SK-N-SH (cell line): ENCODE measurements around the gene LRMDA. TPM values are rescaled to one million over a fixed set of nuclear protein-coding genes. Genes with fewer than 3 reads are reported as not detected.

Source experiments
- CTCF ChIA-PET: fragments of 300-600, 350-600 bp; formaldehyde crosslinking; extraction: SDS; loops from one replicate; lab custom pipeline; 2021; lab: Yijun Ruan, JAX
- POLR2A ChIA-PET: fragments of 350-600 bp; sonication (Branson Sonifier 250); formaldehyde crosslinking; extraction: SDS; loops from one replicate; lab custom pipeline; 2020; ENCODE audit warnings: antibody characterized with exemption, inconsistent platforms; lab: Yijun Ruan, JAX
- DNase-seq: peaks from one replicate; pipeline ENCODE4 v3.0.0; 2012
- H2AFZ ChIP-seq: fragments of 200-600 bp; sonication (generic); 2 replicates; pipeline ENCODE4 v1.8.1; 2016; ENCODE audit warnings: antibody characterized with exemption, mild to moderate bottlenecking, low read depth
- H3F3A ChIP-seq: fragments of 200-600 bp; sonication (generic); replicated peaks from 2 replicates; pipeline ENCODE3; 2016; ENCODE audit warnings: antibody characterized with exemption, mild to moderate bottlenecking; ENCODE audit not compliant: insufficient read depth
- H3K27ac ChIP-seq, 2 experiments: fragments of 200-500 bp in 1 of 2; fragments of 200-600 bp in 1 of 2; sonication (Bioruptor generic) in 1 of 2; sonication (generic), shearing (Covaris generic) in 1 of 2; 2 replicates each; pipeline versions ENCODE4 v1.5.1 to v1.6.1; 2014 to 2016; ENCODE audit warnings: low read depth in 2 of 2, inconsistent platforms in 1 of 2, low read length in 1 of 2, mild to moderate bottlenecking in 1 of 2, mixed read lengths in 1 of 2
- H3K27me3 ChIP-seq: fragments of 200-600 bp; sonication (generic), shearing (Covaris generic); 2 replicates; pipeline ENCODE4 v1.6.1; 2016; ENCODE audit warnings: mixed run types; ENCODE audit not compliant: insufficient read depth
- H3K36me3 ChIP-seq, 2 experiments: fragments of 200-500 bp in 1 of 2; fragments of 200-600 bp in 1 of 2; sonication (Bioruptor generic) in 1 of 2; sonication (generic) in 1 of 2; replicated peaks in 1 of 2; 2 replicates each; pipeline versions ENCODE3 to v1.5.1; 2014 to 2016; ENCODE audit warnings: low read length in 1 of 2, mild to moderate bottlenecking in 1 of 2; ENCODE audit not compliant: insufficient read depth in 2 of 2, control insufficient read depth in 1 of 2
- H3K4me1 ChIP-seq, 2 experiments: fragments of 200-500 bp in 1 of 2; fragments of 200-600 bp in 1 of 2; sonication (Bioruptor generic) in 1 of 2; sonication (generic), shearing (Covaris generic) in 1 of 2; 2 replicates each; pipeline versions ENCODE4 v1.5.1 to v1.6.1; 2014 to 2016; ENCODE audit warnings: low read depth in 1 of 2, low read length in 1 of 2, mixed run types in 1 of 2; ENCODE audit not compliant: insufficient read depth in 2 of 2, control insufficient read depth in 1 of 2
- H3K4me2 ChIP-seq: fragments of 200-600 bp; sonication (generic), shearing (Covaris generic); 2 replicates; pipeline ENCODE4 v1.6.1; 2017; ENCODE audit warnings: mixed run types
- H3K4me3 ChIP-seq, 2 experiments: fragments of 200-500 bp in 1 of 2; fragments of 200-600 bp in 1 of 2; sonication (Bioruptor generic) in 1 of 2; sonication (generic), shearing (Covaris generic) in 1 of 2; 2 replicates each; pipeline versions ENCODE4 v1.5.1 to v1.8.1; 2014 to 2016; ENCODE audit warnings: low read depth in 2 of 2, inconsistent platforms in 1 of 2, low read length in 1 of 2, mild to moderate bottlenecking in 1 of 2, mixed read lengths in 1 of 2, moderate library complexity in 1 of 2
- H3K79me2 ChIP-seq: fragments of 200-600 bp; sonication (generic); 2 replicates; pipeline ENCODE4 v1.8.1; 2017; ENCODE audit warnings: mild to moderate bottlenecking; ENCODE audit not compliant: insufficient read depth
- H3K9ac ChIP-seq: fragments of 200-600 bp; sonication (generic); 2 replicates; pipeline ENCODE4 v1.6.1; 2017; ENCODE audit warnings: mixed run types
- H3K9me2 ChIP-seq: fragments of 200-600 bp; sonication (generic); 2 replicates; pipeline ENCODE4 v1.6.1; 2017; ENCODE audit warnings: mixed run types
- H3K9me3 ChIP-seq: fragments of 200-600 bp; sonication (generic); 2 replicates; pipeline ENCODE4 v1.6.1; 2017; ENCODE audit warnings: mixed run types, mild to moderate bottlenecking, moderate library complexity
- H4K20me1 ChIP-seq: fragments of 200-600 bp; sonication (generic); 2 replicates; pipeline ENCODE4 v1.6.1; 2017; ENCODE audit warnings: mild to moderate bottlenecking, mixed run types; ENCODE audit not compliant: insufficient read depth
- EP300 ChIP-seq, 2 experiments: IDR thresholded peaks; 2 replicates each; pipeline versions ENCODE4 v1.4.0 to v1.6.1; 2012; ENCODE audit warnings: borderline replicate concordance in 1 of 2, low read depth in 1 of 2, low read length in 1 of 2
- FOSL2 ChIP-seq: IDR thresholded peaks from 2 replicates; pipeline ENCODE4 v1.4.0; 2012; ENCODE audit warnings: low read depth, mild to moderate bottlenecking, moderate library complexity, borderline replicate concordance
- FOXJ3 ChIP-seq: sonication (generic); formaldehyde crosslinking; IDR thresholded peaks from 2 replicates; pipeline ENCODE4 v1.5.1; 2020; ENCODE audit warnings: mild to moderate bottlenecking, missing genetic modification reagents
- FOXM1 ChIP-seq: IDR thresholded peaks from 2 replicates; pipeline ENCODE4 v1.4.0; 2012; ENCODE audit warnings: low read depth, mild to moderate bottlenecking
- GATA2 ChIP-seq: sonication (generic); formaldehyde crosslinking; IDR thresholded peaks from 2 replicates; pipeline ENCODE4 v1.5.0; 2020; ENCODE audit warnings: mild to moderate bottlenecking, missing genetic modification reagents
- JUND ChIP-seq: IDR thresholded peaks from 2 replicates; pipeline ENCODE4 v1.4.0; 2012
- MAX ChIP-seq: IDR thresholded peaks from 2 replicates; pipeline ENCODE4 v1.4.0; 2012; ENCODE audit warnings: low read depth
- NFIC ChIP-seq: IDR thresholded peaks from 2 replicates; pipeline ENCODE4 v1.4.0; 2012; ENCODE audit warnings: borderline replicate concordance
- PBX3 ChIP-seq: IDR thresholded peaks from 2 replicates; pipeline ENCODE4; 2012
- POLR2AphosphoS5 ChIP-seq: IDR thresholded peaks from 2 replicates; pipeline ENCODE4 v1.6.1; 2012; ENCODE audit warnings: low read depth, low read length
- RAD21 ChIP-seq: IDR thresholded peaks from 2 replicates; pipeline ENCODE4 v1.6.1; 2012; ENCODE audit warnings: mild to moderate bottlenecking, low read length
- RCOR1 ChIP-seq: fragments of 150-350 bp; IDR thresholded peaks from 2 replicates; pipeline ENCODE4 v1.6.1; 2017; ENCODE audit warnings: antibody characterized with exemption, low read length
- RFX5 ChIP-seq: IDR thresholded peaks from 2 replicates; pipeline ENCODE4 v1.6.1; 2012; ENCODE audit warnings: mild to moderate bottlenecking, improper control_type of control experiment, low read length
- RXRA ChIP-seq: IDR thresholded peaks from 2 replicates; pipeline ENCODE4 v1.4.0; 2012; ENCODE audit warnings: low read depth, mild to moderate bottlenecking, borderline replicate concordance
- SIN3A ChIP-seq: IDR thresholded peaks from 2 replicates; pipeline ENCODE4 v1.6.1; 2012; ENCODE audit warnings: low read depth, mild to moderate bottlenecking, low read length, moderate library complexity, borderline replicate concordance
- SMC3 ChIP-seq: IDR thresholded peaks from 2 replicates; pipeline ENCODE4 v1.6.1; 2012; ENCODE audit warnings: low read depth, low read length, improper control_type of control experiment
- TCF12 ChIP-seq: IDR thresholded peaks from 2 replicates; pipeline ENCODE4 v1.4.0; 2012
- TEAD4 ChIP-seq: IDR thresholded peaks from 2 replicates; pipeline ENCODE4 v1.4.0; 2012; ENCODE audit warnings: mild to moderate bottlenecking, borderline replicate concordance; ENCODE audit not compliant: insufficient read depth
- USF1 ChIP-seq: IDR thresholded peaks from 2 replicates; pipeline ENCODE4 v1.4.0; 2012; ENCODE audit warnings: low read depth, borderline replicate concordance
- YY1 ChIP-seq: IDR thresholded peaks from 2 replicates; pipeline ENCODE4 v1.4.0; 2012; ENCODE audit warnings: low read depth, mild to moderate bottlenecking
- WGBS: methylation state at CpG from one replicate; pipeline ENCODE4 v1.1.6; 2017; ENCODE audit warnings: low lambda C conversion rate; 5-methylcytosine and 5-hydroxymethylcytosine counted together
- polyA plus RNA-seq, 3 experiments: library from polyadenylated mRNA; depleted of rRNA; stranded (reverse); fragments of >200 nt; gene quantifications; 2 replicates each; pipeline ENCODE4 v1.2.3, GENCODE V29; 2012
- TF ChIP-seq, protein P1 (sequence below): fragments of 200-600 bp; sonication (generic); IDR thresholded peaks from 2 replicates; pipeline ENCODE4 v1.6.1; 2017; ENCODE audit warnings: antibody characterized with exemption, mild to moderate bottlenecking, moderate library complexity
- TF ChIP-seq, protein P2 (sequence below): IDR thresholded peaks from 2 replicates; pipeline ENCODE4 v1.4.0; 2012; ENCODE audit warnings: low read depth, borderline replicate concordance
- TF ChIP-seq, protein P3 (sequence below): IDR thresholded peaks from 2 replicates; pipeline ENCODE4 v1.6.1; 2012; ENCODE audit warnings: mild to moderate bottlenecking, low read depth, low read length, moderate library complexity

LRMDA gene
- polyA plus RNA-seq, 1 of the 3 experiments (the other 2 are of a cell fraction) = 0.95 TPM

GRCh38 chr10:76309741-76310587 is 878.5 kb downstream of the LRMDA start:
- H3K79me2 ChIP-seq = no peaks in the 10 kb centered on the region
- peaks cover 21% of the 10 kb centered on the region for H3F3A ChIP-seq
- peak overlapping the region; percentile 52 for H3K4me2 ChIP-seq
- peak; percentile 51 for DNase-seq
- no peaks in the 10 kb centered on the region for H3K9me2 ChIP-seq
- ChIA-PET CTCF (interaction anchor here (0.6 to 1.4 kb wide), 9 partner anchors 8 to 1085 kb away, joined by 3 to 7 read pairs (median 3); partner anchors contain the start of gene COMTD1), POLR2A (interaction anchor here (0.6 kb wide), 2 partner anchors 235 to 246 kb away, joined by 3 to 4 read pairs; no protein-coding TSS in a partner anchor)
- peaks cover 7 to 11% of the 10 kb centered on the region in 2 experiments for H3K4me1 ChIP-seq
- H3K27me3 ChIP-seq = no peaks in the 10 kb centered on the region
- H4K20me1 ChIP-seq = no peaks in the 10 kb centered on the region
- peak overlapping the region; percentile 61 to 93 for H3K27ac ChIP-seq
- no peaks in the 10 kb centered on the region for H3K36me3 ChIP-seq
- no peak overlapping the region; the same call in 1 of the 2 replicates for H3K9ac ChIP-seq
- H3K4me3 ChIP-seq = peak overlapping the region in 1 of 2 experiments; percentile 17; a peak in 1 of 4 replicates
- H3K9me3 ChIP-seq = no peaks in the 10 kb centered on the region
- 12% methylated on average over 7 of the region's 7 CpGs for WGBS
- H2AFZ ChIP-seq = no peak overlapping the region
- TF ChIP-seq, protein P1, sequence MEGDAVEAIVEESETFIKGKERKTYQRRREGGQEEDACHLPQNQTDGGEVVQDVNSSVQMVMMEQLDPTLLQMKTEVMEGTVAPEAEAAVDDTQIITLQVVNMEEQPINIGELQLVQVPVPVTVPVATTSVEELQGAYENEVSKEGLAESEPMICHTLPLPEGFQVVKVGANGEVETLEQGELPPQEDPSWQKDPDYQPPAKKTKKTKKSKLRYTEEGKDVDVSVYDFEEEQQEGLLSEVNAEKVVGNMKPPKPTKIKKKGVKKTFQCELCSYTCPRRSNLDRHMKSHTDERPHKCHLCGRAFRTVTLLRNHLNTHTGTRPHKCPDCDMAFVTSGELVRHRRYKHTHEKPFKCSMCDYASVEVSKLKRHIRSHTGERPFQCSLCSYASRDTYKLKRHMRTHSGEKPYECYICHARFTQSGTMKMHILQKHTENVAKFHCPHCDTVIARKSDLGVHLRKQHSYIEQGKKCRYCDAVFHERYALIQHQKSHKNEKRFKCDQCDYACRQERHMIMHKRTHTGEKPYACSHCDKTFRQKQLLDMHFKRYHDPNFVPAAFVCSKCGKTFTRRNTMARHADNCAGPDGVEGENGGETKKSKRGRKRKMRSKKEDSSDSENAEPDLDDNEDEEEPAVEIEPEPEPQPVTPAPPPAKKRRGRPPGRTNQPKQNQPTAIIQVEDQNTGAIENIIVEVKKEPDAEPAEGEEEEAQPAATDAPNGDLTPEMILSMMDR = no peak
- TF ChIP-seq GATA2 (CRISPR knock-in tag) (peak; percentile 85), FOXJ3 (CRISPR knock-in tag) (peak; percentile 83), POLR2AphosphoS5 (peak; percentile 96), RCOR1 (peak; percentile 64), FOXM1 (peak; percentile 99), FOSL2 (peak; percentile 85; the same call in 1 of the 2 replicates), MAX (peak; percentile 60; the same call in 1 of the 2 replicates), JUND (peak; percentile 99), SIN3A (peak; percentile 94), USF1 (no peak), SMC3 (peak; percentile 25; the same call in 1 of the 2 replicates), RAD21 (peak; percentile 24), NFIC (peak; percentile 93), RXRA (peak; percentile 92), EP300 (IDR thresholded peaks at IDR 0.05; ENCODE audit: borderline replicate concordance in 1 of 2, low read depth in 1 of 2, low read length in 1 of 2) (peak; percentile 97 to 99), PBX3 (peak; percentile 97), TCF12 (peak; percentile 99), TEAD4 (peak; percentile 99), RFX5 (no peak), YY1 (peak; percentile 43)
- TF ChIP-seq, protein P2, sequence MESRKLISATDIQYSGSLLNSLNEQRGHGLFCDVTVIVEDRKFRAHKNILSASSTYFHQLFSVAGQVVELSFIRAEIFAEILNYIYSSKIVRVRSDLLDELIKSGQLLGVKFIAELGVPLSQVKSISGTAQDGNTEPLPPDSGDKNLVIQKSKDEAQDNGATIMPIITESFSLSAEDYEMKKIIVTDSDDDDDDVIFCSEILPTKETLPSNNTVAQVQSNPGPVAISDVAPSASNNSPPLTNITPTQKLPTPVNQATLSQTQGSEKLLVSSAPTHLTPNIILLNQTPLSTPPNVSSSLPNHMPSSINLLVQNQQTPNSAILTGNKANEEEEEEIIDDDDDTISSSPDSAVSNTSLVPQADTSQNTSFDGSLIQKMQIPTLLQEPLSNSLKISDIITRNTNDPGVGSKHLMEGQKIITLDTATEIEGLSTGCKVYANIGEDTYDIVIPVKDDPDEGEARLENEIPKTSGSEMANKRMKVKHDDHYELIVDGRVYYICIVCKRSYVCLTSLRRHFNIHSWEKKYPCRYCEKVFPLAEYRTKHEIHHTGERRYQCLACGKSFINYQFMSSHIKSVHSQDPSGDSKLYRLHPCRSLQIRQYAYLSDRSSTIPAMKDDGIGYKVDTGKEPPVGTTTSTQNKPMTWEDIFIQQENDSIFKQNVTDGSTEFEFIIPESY = peak; percentile 91
- TF ChIP-seq, protein P3, sequence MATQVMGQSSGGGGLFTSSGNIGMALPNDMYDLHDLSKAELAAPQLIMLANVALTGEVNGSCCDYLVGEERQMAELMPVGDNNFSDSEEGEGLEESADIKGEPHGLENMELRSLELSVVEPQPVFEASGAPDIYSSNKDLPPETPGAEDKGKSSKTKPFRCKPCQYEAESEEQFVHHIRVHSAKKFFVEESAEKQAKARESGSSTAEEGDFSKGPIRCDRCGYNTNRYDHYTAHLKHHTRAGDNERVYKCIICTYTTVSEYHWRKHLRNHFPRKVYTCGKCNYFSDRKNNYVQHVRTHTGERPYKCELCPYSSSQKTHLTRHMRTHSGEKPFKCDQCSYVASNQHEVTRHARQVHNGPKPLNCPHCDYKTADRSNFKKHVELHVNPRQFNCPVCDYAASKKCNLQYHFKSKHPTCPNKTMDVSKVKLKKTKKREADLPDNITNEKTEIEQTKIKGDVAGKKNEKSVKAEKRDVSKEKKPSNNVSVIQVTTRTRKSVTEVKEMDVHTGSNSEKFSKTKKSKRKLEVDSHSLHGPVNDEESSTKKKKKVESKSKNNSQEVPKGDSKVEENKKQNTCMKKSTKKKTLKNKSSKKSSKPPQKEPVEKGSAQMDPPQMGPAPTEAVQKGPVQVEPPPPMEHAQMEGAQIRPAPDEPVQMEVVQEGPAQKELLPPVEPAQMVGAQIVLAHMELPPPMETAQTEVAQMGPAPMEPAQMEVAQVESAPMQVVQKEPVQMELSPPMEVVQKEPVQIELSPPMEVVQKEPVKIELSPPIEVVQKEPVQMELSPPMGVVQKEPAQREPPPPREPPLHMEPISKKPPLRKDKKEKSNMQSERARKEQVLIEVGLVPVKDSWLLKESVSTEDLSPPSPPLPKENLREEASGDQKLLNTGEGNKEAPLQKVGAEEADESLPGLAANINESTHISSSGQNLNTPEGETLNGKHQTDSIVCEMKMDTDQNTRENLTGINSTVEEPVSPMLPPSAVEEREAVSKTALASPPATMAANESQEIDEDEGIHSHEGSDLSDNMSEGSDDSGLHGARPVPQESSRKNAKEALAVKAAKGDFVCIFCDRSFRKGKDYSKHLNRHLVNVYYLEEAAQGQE = peak; percentile 60; the same call in 1 of the 2 replicates
